Measurements from ENCODE around the gene MAMDC4. TPM values are rescaled to one million over a fixed set of nuclear protein-coding genes. Genes with fewer than 3 reads are reported as not detected.

Gene MAMDC4
- total RNA-seq, 2 donors from 2014 or later = 16.0 to 17.2 TPM

DNA sequence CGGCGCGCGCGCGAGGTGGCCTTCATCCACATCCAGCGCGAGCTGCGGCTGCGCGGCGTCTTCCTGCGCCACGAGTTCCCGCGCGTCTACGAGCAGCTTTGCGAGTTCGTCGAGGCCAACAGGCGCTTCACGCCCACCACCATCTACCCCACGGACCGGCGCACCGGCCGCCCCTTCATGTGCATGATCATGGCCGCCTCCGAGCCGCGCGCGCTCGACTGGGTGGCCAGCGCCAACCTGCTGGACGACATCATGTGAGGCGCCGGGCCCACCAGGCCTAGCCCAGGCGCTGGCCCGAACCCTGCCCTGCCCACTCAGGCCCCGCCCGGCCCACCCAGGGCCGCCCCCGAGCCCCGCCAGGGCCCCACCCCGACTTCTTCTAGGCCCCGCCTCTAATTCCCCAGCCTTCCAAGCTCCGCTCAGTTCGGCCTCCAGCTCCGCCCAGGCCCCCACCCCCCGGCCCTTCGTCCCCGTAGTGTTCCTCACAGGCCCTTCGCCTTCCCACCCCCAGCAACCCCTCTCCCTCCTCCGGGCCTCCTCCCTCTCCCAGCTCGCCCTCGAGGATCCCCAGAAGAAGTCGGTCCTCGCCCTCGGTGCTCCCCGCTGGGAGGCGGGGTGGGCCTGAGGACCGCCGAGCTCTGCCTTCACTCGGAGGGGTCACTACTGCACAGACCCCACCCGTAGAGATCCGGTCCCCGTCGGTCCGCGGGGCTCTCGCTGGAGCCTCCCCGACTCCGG is 4.9 kb upstream of the MAMDC4 start:
- ATAC-seq (no peak), DNase-seq (ENCODE audit: low spot score) (no peak)
- H3K4me3 Mint-ChIP-seq = peak overlapping the region; percentile 98
- H3K36me3 Mint-ChIP-seq = no peaks in the 10 kb centered on the region
- no peaks in the 10 kb centered on the region for H3K27me3 Mint-ChIP-seq
- peak overlapping the region; percentile 83 to 93 for H3K27ac Mint-ChIP-seq
- H3K9me3 Mint-ChIP-seq = no peaks in the 10 kb centered on the region
- H3K4me1 Mint-ChIP-seq (ENCODE audit: low read depth in 2 of 2) = peaks cover 8 to 16% of the 10 kb centered on the region in 2 donors

DNA sequence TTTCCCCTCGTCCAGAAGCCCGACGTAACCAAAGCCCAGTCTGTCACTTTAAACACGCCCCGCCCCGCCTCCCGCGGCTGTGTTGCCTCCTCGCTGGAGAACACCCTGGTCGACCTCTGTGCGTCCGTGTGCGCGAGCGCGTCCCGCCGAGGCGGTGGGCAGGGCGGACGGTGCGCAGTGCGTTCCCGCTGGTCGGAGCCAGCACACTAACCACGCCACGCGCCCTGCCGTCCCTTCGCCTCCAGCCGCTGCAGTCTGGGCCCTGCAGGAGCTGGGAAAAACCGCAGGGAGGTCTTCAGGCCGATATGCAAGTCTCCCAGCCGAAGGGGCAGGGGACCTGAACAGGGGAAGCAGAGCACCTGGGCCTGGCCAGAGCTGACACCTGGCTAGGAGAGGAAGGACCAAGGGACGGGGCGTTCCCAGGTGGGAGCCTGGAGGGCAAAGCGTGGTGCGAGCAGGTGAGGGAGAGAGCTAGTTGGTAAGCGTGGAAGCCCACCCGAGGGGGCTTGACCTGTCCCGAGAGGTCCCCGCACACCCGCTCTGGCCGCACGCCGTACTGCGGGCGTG is 4.2 kb upstream of the MAMDC4 start:
- Mint-ChIP-seq H3K9me3 (no peaks in the 10 kb centered on the region), H3K27ac (peak overlapping the region; percentile 83 to 93), H3K36me3 (no peaks in the 10 kb centered on the region), H3K4me1 (ENCODE audit: low read depth in 2 of 2) (peaks cover 8 to 14% of the 10 kb centered on the region in 2 donors), H3K27me3 (no peaks in the 10 kb centered on the region), H3K4me3 (peak overlapping the region; percentile 98)
- DNase-seq (ENCODE audit: low spot score) (peak; percentile 92), ATAC-seq (peak; percentile 57 to 64)

DNA sequence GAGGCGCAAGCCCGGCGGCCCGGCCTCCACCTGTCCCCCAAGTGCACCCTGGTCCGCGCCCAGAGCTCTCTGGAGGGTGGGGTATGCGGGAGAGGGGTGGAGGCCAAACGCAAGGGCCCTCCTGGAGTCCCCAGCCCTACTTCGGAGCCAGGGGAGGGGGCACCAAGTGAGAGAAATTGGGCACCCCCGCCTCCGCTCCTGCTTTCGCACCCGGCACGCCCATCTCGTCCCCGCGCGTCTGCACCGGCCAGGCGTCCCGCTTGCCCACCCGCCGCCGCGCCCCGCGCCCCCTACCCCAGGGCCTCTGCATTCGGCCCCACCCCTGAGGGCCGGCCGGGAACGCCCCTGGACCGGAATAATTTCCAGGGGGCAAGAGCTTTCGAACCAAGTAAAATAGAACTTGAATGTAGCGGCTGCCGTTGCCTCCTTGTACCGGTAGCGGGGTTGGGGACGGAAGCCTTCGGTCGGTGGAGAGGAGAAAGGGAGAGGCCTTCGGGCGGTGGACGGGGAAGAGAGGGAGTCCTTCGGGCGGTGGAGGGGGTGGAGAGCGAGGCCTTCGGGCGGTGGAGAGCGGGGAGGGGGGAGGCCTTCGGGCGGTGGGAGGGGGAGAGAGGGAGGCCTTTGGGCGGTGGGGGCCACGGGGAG is 3.6 kb upstream of the MAMDC4 start:
- peaks cover 8 to 14% of the 10 kb centered on the region in 2 donors for H3K4me1 Mint-ChIP-seq (ENCODE audit: low read depth in 2 of 2)
- DNase-seq (ENCODE audit: low spot score) (no peak), ATAC-seq (peak in 1 of 2 donors; percentile 3)
- no peaks in the 10 kb centered on the region for H3K9me3 Mint-ChIP-seq
- peak overlapping the region; percentile 83 to 93 for H3K27ac Mint-ChIP-seq
- H3K4me3 Mint-ChIP-seq = peak overlapping the region; percentile 98
- no peaks in the 10 kb centered on the region for H3K36me3 Mint-ChIP-seq
- no peaks in the 10 kb centered on the region for H3K27me3 Mint-ChIP-seq

DNA sequence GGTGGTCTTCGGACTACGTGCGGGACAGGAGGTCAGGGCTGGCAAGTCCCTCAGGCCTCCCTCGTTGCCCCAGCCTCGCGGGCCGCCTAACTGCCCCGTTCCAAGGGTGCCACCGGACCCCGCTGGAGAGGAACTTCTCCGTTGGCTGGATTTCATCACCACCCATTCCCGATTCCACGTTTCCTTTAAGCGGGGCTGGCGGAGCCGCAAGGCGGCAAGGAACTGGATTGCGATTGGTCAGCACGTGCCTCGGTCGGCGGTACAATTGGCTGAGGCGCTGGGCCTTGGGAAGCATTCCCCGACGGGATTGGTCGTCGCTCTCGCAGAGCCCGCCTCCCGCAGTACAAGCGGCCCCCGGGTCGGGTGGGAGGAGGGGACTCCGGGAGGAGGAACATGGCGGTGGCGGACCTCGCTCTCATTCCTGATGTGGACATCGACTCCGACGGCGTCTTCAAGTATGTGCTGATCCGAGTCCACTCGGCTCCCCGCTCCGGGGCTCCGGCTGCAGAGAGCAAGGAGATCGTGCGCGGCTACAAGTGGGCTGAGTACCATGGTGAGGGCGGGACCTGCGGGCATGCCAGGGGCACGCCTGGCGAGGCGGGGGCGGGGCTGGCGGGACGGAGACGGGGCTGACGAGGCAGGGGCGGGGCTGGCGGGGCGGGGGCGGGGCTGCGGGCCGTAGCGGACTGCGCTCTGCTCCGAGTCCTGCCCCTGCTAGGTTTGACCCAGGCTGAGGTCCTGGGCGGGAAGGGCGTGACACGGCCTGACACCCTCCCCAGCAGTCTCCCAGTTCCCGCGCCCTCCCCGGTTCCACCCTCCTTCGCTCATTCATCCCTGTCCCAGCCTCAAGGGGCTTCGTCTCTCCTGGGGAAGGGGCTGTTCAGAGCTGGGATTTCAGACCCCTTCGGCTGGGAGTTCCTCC is 2.8 kb upstream of the MAMDC4 start, which contains the start of gene PHPT1:
Gene PHPT1 (plus strand): TSS at position 372 of the 922 bp plus-strand sequence. CDS start 22 bp downstream, at position 394.
- no peaks in the 10 kb centered on the region for H3K27me3 Mint-ChIP-seq
- H3K4me1 Mint-ChIP-seq (ENCODE audit: low read depth in 2 of 2) = peaks cover 8 to 14% of the 10 kb centered on the region in 2 donors
- DNase-seq (ENCODE audit: low spot score) (peak; percentile 99), ATAC-seq (peak; percentile 92 to 93)
- H3K9me3 Mint-ChIP-seq = no peaks in the 10 kb centered on the region
- no peaks in the 10 kb centered on the region for H3K36me3 Mint-ChIP-seq
- H3K27ac Mint-ChIP-seq = peak within 1 kb of the TSS; percentile 83 to 85
- peak within 1 kb of the TSS; percentile 98 for H3K4me3 Mint-ChIP-seq

DNA sequence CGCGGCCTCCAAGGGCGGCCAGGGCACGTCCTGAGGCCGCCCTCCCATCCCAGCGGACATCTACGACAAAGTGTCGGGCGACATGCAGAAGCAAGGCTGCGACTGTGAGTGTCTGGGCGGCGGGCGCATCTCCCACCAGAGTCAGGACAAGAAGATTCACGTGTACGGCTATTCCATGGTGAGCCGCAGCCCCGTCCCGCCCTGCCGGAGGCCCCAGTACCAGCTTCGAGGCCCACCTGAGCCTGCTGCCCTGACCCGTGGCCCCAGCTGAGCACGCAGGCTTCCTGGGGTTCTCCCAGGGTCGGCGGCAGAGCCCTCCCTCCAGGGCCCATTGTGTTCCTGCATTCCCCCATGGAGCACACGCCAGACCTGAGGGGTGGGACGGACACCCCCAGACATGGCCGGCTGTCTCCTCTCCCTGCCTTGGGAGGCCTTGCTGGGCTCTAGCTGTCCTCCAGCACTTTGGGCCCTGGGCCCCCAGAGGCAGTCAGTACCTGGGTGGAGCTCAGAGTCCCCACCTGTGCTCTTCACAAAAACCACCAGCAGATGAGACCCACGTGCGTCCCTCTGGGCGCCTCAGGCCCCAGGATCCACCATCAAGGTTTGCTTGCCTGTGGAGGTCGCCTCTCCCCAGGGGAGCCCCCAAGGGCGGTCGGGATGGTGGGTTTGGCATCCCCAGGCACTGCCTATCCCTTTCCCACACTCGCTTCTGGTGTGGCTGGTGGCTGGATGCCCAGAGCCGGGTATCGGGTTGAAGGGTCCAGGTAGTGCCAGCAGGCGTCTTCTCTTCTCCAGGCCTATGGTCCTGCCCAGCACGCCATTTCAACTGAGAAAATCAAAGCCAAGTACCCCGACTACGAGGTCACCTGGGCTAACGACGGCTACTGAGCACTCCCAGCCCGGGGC is 1.9 kb upstream of the MAMDC4 start:
- ATAC-seq (no peak), DNase-seq (ENCODE audit: low spot score) (no peak)
- no peaks in the 10 kb centered on the region for H3K36me3 Mint-ChIP-seq
- no peaks in the 10 kb centered on the region for H3K9me3 Mint-ChIP-seq
- no peaks in the 10 kb centered on the region for H3K27me3 Mint-ChIP-seq
- peak overlapping the region; percentile 83 to 85 for H3K27ac Mint-ChIP-seq
- H3K4me1 Mint-ChIP-seq (ENCODE audit: low read depth in 2 of 2) = peaks cover 8 to 14% of the 10 kb centered on the region in 2 donors
- H3K4me3 Mint-ChIP-seq = peak overlapping the region; percentile 98

DNA sequence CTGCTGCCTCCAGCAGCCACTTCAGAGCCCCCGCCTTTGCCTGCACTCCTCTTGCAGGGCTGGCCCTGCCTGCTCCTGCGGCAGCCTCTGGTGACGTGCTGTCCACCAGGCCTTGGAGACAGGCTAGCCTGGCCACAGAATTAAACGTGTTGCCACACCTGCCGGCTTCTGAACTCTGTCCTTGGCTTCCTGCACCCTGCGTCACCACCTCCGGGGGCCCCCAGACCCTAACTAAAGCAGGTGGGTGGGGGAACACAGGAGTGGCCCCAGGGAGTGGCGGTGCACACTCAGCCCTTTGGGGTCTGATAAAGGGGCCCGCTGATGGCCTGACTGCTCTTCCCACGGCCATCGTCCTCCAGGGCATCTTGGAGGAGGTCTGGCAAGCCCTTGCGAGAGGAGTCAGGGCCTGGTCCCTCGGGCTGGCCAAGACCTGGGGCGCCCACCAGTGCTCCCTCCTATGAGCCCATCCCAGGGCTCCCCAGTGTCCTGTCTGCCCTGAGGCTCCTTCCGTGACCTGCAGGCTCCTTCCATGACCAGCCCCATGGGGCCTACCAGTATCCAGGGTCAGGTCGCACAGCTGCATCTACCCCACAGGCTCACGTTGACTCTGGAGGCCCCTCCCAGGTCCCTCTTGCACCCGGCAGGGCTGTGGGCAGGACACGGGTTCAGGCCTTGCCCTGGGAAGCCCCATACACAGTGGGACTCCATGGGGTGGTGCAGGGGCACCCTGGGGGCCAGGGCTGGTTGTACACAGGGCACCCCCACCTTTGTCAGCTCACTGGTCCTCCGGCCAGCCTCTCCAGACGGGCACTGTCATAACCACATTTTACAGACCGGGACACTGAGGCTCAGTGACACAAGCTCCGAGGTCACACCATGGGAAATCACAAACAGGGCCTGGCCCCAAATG is 1.0 kb upstream of the MAMDC4 start:
- ATAC-seq (no peak), DNase-seq (ENCODE audit: low spot score) (no peak)
- H3K4me1 Mint-ChIP-seq (ENCODE audit: low read depth in 2 of 2) = peaks cover 8 to 14% of the 10 kb centered on the region in 2 donors
- H3K36me3 Mint-ChIP-seq = no peaks in the 10 kb centered on the region
- H3K27ac Mint-ChIP-seq = no peak overlapping the region
- peak overlapping the region; percentile 47 for H3K4me3 Mint-ChIP-seq
- no peaks in the 10 kb centered on the region for H3K9me3 Mint-ChIP-seq
- H3K27me3 Mint-ChIP-seq = no peaks in the 10 kb centered on the region

DNA sequence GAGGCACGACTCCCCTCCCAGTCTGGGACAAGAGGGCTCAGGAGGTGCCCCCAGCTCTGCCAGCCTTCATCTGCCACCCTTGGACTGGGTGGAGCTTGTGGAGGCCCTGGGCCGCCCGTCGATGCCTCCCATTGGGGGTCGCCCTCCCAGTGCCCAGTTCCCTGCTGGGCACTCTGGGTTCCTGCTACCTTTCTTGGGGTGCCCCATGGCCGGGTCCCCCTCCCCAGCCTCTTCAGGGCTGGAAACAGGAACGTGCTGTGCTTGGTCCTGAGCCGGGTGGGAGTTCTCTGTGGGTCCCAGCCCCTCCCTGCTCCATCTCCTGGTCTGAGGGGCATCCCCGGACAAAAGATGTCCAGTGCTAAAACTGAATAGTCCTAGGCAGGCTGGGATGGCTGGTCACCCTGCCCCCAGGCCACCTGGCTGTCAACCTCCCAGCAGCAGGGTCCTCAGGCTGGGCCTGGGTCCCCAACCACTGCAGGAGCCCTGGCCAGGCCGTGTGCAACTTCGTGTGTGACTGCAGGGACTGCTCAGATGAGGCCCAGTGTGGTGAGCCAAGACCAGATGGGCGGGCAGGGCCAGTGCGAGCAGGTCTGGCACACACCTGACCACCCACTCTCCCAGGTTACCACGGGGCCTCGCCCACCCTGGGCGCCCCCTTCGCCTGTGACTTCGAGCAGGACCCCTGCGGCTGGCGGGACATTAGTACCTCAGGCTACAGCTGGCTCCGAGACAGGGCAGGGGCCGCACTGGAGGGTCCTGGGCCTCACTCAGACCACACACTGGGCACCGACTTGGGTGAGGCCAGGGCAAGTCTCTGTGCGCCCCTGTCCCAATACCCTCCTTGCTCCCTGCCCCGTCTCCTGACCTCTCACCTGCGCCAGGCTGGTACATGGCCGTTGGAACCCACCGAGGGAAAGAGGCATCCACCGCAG is 784 bp downstream of the MAMDC4 start:
- H3K9me3 Mint-ChIP-seq = no peaks in the 10 kb centered on the region
- peaks cover 2 to 5% of the 10 kb centered on the region in 2 donors for H3K4me1 Mint-ChIP-seq (ENCODE audit: low read depth in 2 of 2)
- ATAC-seq (no peak), DNase-seq (ENCODE audit: low spot score) (peak; percentile 51)
- H3K27me3 Mint-ChIP-seq = no peaks in the 10 kb centered on the region
- no peaks in the 10 kb centered on the region for H3K36me3 Mint-ChIP-seq
- no peak overlapping the region for H3K27ac Mint-ChIP-seq
- H3K4me3 Mint-ChIP-seq = no peak overlapping the region

DNA sequence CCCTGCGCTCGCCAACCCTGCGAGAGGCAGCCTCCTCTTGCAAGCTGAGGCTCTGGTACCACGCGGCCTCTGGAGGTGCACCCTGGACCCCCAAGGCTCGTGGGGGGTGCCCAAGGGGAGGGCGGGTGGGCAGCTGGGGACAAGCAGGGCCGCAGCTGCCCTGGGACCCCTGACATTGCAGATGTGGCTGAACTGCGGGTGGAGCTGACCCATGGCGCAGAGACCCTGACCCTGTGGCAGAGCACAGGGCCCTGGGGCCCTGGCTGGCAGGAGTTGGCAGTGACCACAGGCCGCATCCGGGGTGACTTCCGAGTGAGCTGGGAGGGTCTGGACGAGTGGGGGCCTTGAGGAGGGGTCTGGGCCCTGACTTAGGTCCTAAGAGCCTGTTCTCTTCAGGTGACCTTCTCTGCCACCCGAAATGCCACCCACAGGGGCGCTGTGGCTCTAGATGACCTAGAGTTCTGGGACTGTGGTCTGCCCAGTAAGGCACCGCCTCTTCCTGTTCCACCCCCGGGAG is 1.5 kb downstream of the MAMDC4 start:
- DNase-seq (ENCODE audit: low spot score) (no peak), ATAC-seq (no peak)
- Mint-ChIP-seq H3K4me3 (no peak overlapping the region), H3K27ac (no peak overlapping the region), H3K27me3 (no peaks in the 10 kb centered on the region), H3K4me1 (ENCODE audit: low read depth in 2 of 2) (peaks cover 0 to 3% of the 10 kb centered on the region in 2 donors), H3K9me3 (no peaks in the 10 kb centered on the region), H3K36me3 (no peaks in the 10 kb centered on the region)

DNA sequence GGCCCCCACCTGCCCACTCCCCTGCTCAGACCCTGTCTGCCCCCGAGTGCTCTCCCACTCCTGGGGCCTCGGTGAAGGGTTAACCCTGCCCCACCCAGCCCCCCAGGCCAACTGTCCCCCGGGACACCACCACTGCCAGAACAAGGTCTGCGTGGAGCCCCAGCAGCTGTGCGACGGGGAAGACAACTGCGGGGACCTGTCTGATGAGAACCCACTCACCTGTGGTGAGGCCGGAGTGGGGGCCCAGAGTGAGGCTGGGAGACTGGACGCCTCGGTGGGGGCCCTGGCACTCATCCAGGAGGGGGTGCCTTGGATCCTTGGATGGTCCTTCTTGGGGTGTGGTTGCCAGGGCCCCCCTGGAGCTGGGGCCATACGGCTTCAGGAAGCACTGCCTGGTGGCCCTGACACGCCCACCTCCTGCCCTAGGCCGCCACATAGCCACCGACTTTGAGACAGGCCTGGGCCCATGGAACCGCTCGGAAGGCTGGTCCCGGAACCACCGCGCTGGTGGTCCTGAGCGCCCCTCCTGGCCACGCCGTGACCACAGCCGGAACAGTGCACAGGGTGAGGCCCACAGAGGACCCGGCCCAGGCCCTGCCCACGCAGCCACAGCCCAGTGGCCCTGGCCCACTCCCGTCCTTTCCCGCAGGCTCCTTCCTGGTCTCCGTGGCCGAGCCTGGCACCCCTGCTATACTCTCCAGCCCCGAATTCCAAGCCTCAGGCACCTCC is 2.1 kb downstream of the MAMDC4 start:
- Mint-ChIP-seq H3K27ac (no peak overlapping the region), H3K36me3 (no peaks in the 10 kb centered on the region), H3K4me1 (ENCODE audit: low read depth in 2 of 2) (peaks cover 0 to 3% of the 10 kb centered on the region in 2 donors), H3K4me3 (no peak overlapping the region), H3K9me3 (no peaks in the 10 kb centered on the region), H3K27me3 (no peaks in the 10 kb centered on the region)
- ATAC-seq (no peak), DNase-seq (ENCODE audit: low spot score) (peak; percentile 59)

DNA sequence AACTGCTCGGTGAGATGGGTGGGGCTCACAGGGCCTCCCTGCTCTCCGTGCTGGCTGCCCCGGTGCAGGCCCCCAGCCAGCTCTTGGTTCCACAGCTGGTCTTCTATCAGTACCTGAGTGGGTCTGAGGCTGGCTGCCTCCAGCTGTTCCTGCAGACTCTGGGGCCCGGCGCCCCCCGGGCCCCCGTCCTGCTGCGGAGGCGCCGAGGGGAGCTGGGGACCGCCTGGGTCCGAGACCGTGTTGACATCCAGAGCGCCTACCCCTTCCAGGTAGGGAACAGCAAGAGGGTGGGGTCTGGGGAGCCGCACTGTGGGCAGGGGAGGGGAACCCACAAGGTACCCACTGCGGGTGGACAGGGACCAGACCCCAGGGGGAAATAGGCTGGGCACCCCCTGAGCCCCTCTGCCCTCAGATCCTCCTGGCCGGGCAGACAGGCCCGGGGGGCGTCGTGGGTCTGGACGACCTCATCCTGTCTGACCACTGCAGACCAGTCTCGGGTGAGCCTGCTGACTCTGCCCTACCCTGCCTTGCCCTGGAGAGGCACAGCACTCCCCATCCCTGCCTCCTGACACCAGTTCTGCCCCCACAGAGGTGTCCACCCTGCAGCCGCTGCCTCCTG is 2.8 kb downstream of the MAMDC4 start:
- H3K4me1 Mint-ChIP-seq (ENCODE audit: low read depth in 2 of 2) = no peaks in the 10 kb centered on the region
- DNase-seq (ENCODE audit: low spot score) = no peak
- no peaks in the 10 kb centered on the region for H3K27me3 Mint-ChIP-seq
- H3K4me3 Mint-ChIP-seq = no peak overlapping the region
- ATAC-seq = no peak
- H3K9me3 Mint-ChIP-seq = no peaks in the 10 kb centered on the region
- H3K36me3 Mint-ChIP-seq = no peaks in the 10 kb centered on the region
- no peak overlapping the region for H3K27ac Mint-ChIP-seq
